ENCODE measurements around the gene KCTD12. TPM values are rescaled to one million over a fixed set of nuclear protein-coding genes. Genes with fewer than 3 reads are reported as not detected.

Gene KCTD12
- total RNA-seq, 4 donors from 2014 or later: 27.3 to 61.7 (median 35.3) TPM

- Histone ChIP-seq H3K9me3 (no peaks in the 10 kb centered on the region), H3K4me3 (no peak overlapping the region), H3K27ac (no peak overlapping the region), H3K36me3 (no peaks in the 10 kb centered on the region), H3K4me1 (no peaks in the 10 kb centered on the region), H3K27me3 (no peaks in the 10 kb centered on the region)
- TF ChIP-seq POLR2AphosphoS5 (IDR thresholded peaks at IDR 0.05) (no peak), EP300 (IDR thresholded peaks at IDR 0.05) (no peak), POLR2A (IDR thresholded peaks at IDR 0.05) (no peak), CTCF (IDR thresholded peaks at IDR 0.05) (no peak)
- DNase-seq (ENCODE audit: low spot score in 2 of 2): no peak
- 81% methylated on average over 4 of the region's 4 CpGs for WGBS
Measured at GRCh38 chr13:76865109-76865508, 21.1 kb downstream of the KCTD12 start.

GRCh38 chr13:76864259-76864658 is 21.9 kb downstream of the KCTD12 start:
- no peak for TF ChIP-seq POLR2A (IDR thresholded peaks at IDR 0.05)
- no peak for TF ChIP-seq CTCF (IDR thresholded peaks at IDR 0.05)
- TF ChIP-seq EP300 (IDR thresholded peaks at IDR 0.05): no peak
- TF ChIP-seq POLR2AphosphoS5 (IDR thresholded peaks at IDR 0.05): no peak
- Histone ChIP-seq H3K27me3 (no peaks in the 10 kb centered on the region), H3K4me1 (no peaks in the 10 kb centered on the region), H3K36me3 (no peaks in the 10 kb centered on the region), H3K9me3 (no peaks in the 10 kb centered on the region), H3K4me3 (no peak overlapping the region), H3K27ac (no peak overlapping the region)
- no peak for DNase-seq (ENCODE audit: low spot score in 2 of 2)

GRCh38 chr13:76863022-76863421 is 23.2 kb downstream of the KCTD12 start:
- TF ChIP-seq POLR2AphosphoS5 (IDR thresholded peaks at IDR 0.05): no peak
- TF ChIP-seq CTCF (IDR thresholded peaks at IDR 0.05): no peak
- no peak for TF ChIP-seq POLR2A (IDR thresholded peaks at IDR 0.05)
- no peak for TF ChIP-seq EP300 (IDR thresholded peaks at IDR 0.05)
- WGBS: 94% methylated on average over 3 of the region's 3 CpGs
- Histone ChIP-seq H3K4me3 (no peak overlapping the region), H3K27me3 (no peaks in the 10 kb centered on the region), H3K36me3 (no peaks in the 10 kb centered on the region), H3K9me3 (no peaks in the 10 kb centered on the region), H3K27ac (no peak overlapping the region), H3K4me1 (no peaks in the 10 kb centered on the region)
- no peak for DNase-seq (ENCODE audit: low spot score in 2 of 2)

GRCh38 chr13:76861859-76862258 is 24.3 kb downstream of the KCTD12 start:
- Histone ChIP-seq H3K9me3 (no peaks in the 10 kb centered on the region), H3K27ac (no peak overlapping the region), H3K27me3 (no peaks in the 10 kb centered on the region), H3K4me1 (no peaks in the 10 kb centered on the region), H3K4me3 (no peak overlapping the region), H3K36me3 (no peaks in the 10 kb centered on the region)
- DNase-seq (ENCODE audit: low spot score in 2 of 2): no peak
- 75% methylated on average over 3 of the region's 3 CpGs for whole genome bisulfite sequencing
- no peak for TF ChIP-seq EP300 (IDR thresholded peaks at IDR 0.05)
- TF ChIP-seq POLR2AphosphoS5 (IDR thresholded peaks at IDR 0.05): no peak
- TF ChIP-seq POLR2A (IDR thresholded peaks at IDR 0.05): no peak
- TF ChIP-seq CTCF (IDR thresholded peaks at IDR 0.05): no peak

- Histone ChIP-seq H3K4me1 (peaks cover 5% of the 10 kb centered on the region), H3K9me3 (no peaks in the 10 kb centered on the region), H3K36me3 (no peaks in the 10 kb centered on the region), H3K27ac (no peak overlapping the region), H3K27me3 (no peaks in the 10 kb centered on the region), H3K4me3 (no peak overlapping the region)
- TF ChIP-seq POLR2A (IDR thresholded peaks at IDR 0.05) (no peak), EP300 (IDR thresholded peaks at IDR 0.05) (no peak), CTCF (IDR thresholded peaks at IDR 0.05) (no peak), POLR2AphosphoS5 (IDR thresholded peaks at IDR 0.05) (no peak)
- WGBS: 54% methylated on average over 2 of the region's 2 CpGs
- no peak for DNase-seq (ENCODE audit: low spot score in 2 of 2)
Measured at GRCh38 chr13:76860706-76861105, 25.5 kb downstream of the KCTD12 start.
